Lower lobe of right lung (tissue), 2 donors: ENCODE data around the gene SSBP4. TPM values are rescaled to one million over a fixed set of nuclear protein-coding genes. Genes with fewer than 3 reads are reported as not detected.

ENCODE experiments used
- ATAC-seq, 2 donors: fragments of 200-7000 bp; cut with Tn5 transposase; one replicate each; pipeline ENCODE4 v1.9.1; 2020 to 2022; ENCODE audit warnings: mild to moderate bottlenecking in 2 of 2, moderate library complexity in 2 of 2
- DNase-seq: peaks from one replicate; pipeline ENCODE4 v3.0.0-alpha.2; 2020
- H3K27ac ChIP-seq: fragments of 200-600 bp; one replicate; pipeline ENCODE4 v1.8.0; 2022
- H3K27me3 ChIP-seq: fragments of 200-600 bp; one replicate; pipeline ENCODE4 v1.8.0; 2022; ENCODE audit warnings: low read depth
- H3K36me3 ChIP-seq: fragments of 200-600 bp; one replicate; pipeline ENCODE4 v1.8.0; 2022; ENCODE audit warnings: mild to moderate bottlenecking
- H3K4me1 ChIP-seq: fragments of 200-600 bp; one replicate; pipeline ENCODE4 v1.8.0; 2022
- H3K4me3 ChIP-seq: fragments of 200-600 bp; one replicate; pipeline ENCODE4 v1.8.0; 2022; ENCODE audit warnings: mild to moderate bottlenecking
- H3K9me3 ChIP-seq: fragments of 200-600 bp; one replicate; pipeline ENCODE4 v1.8.0; 2022
- CTCF ChIP-seq: fragments of 200-600 bp; IDR thresholded peaks from one replicate; pipeline ENCODE4 v1.8.0; 2022; ENCODE audit warnings: antibody characterized with exemption, mild to moderate bottlenecking
- intact Hi-C: fragments of 100-400 bp; cut with DNase I; formaldehyde crosslinking; loops from one replicate; pipeline ENCODE4 v1.11.0; 2022
- total RNA-seq: library from RNA; stranded (reverse); fragmentation: NEBNext Ultra II Directional; extraction: Animal tissue kit (Norgen Biotek cat#: 25700); gene quantifications from one replicate; pipeline ENCODE4 v1.2.1, GENCODE V29; 2021
- donor health status: DM: no; HTN: yes; CAD: no; lungs with severe emphysema.

The SSBP4 gene
- total RNA-seq, 1 donor from 2014 or later = 65.6 TPM

DNA sequence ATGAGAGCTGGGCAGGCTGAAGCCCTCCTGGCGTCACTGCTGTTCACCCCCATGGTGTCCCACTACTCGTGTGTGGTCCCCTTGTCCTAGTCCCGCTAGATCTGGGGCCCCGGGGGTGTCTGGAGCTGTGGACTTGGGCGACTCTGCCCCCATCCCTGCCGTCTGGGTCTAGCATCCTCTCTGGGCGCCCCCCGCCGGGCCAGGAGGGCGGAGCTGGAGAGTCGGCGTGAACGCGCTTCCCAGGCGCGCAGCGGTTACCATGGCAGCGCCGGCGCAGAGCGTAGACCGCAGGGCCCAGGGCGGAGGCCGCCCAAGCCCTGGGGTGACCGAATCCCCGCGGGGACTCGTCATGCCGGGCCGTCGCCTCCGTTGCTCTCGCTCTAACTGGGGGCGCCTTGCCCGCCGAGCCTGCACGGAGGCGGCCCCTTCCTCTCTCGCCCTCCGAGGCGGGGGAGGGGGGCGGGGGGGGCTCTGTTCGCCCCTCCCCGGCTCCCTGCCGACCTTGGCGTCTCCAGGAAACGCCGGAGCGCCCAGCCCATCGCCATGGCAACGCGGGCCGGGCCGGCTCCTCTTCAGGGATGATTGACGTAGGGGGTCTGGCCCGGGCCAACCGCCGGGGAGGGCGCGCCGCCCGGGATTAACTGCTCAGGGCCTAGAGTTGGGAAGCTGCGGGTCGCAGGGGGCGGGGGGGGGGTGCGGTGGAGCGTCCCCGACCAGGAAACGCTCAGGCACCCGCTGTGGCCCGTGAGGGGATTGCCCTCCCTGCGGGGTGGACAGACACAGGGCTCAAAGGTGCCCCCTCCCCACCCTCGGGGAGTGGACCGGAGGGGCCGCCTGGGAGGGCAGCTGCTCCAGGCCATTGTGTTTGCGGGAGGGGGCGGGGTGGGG, 9.8 kb downstream of the SSBP4 start:
- H3K36me3 ChIP-seq = peaks cover 6% of the 10 kb centered on the region
- peak overlapping the region; percentile 50 for H3K4me3 ChIP-seq
- no peaks in the 10 kb centered on the region for H3K9me3 ChIP-seq
- TF ChIP-seq CTCF = no peak
- H3K27me3 ChIP-seq = no peaks in the 10 kb centered on the region
- peaks cover 47% of the 10 kb centered on the region for H3K4me1 ChIP-seq
- intact Hi-C loops = no loop called here
- DNase-seq (peak; percentile 86), ATAC-seq (peak; percentile 76 to 79)
- H3K27ac ChIP-seq = peak overlapping the region; percentile 68

- intact Hi-C loops = no loop called here
- Histone ChIP-seq H3K27me3 (no peaks in the 10 kb centered on the region), H3K4me3 (peak overlapping the region; percentile 50), H3K4me1 (peaks cover 51% of the 10 kb centered on the region), H3K9me3 (no peaks in the 10 kb centered on the region), H3K27ac (peak overlapping the region; percentile 68), H3K36me3 (peaks cover 6% of the 10 kb centered on the region)
- no peak for TF ChIP-seq CTCF
- no peak for ATAC-seq
- no peak for DNase-seq
These were observed 10.7 kb downstream of the SSBP4 start for GRCh38 chr19:18429717-18430416.

GRCh38 chr19:18430417-18431144, 11.4 kb downstream of the SSBP4 start:
- Histone ChIP-seq H3K27ac (no peak overlapping the region), H3K4me3 (no peak overlapping the region), H3K4me1 (peaks cover 44% of the 10 kb centered on the region), H3K27me3 (no peaks in the 10 kb centered on the region), H3K9me3 (no peaks in the 10 kb centered on the region), H3K36me3 (peaks cover 13% of the 10 kb centered on the region)
- no peak for TF ChIP-seq CTCF
- DNase-seq = no peak
- no peak for ATAC-seq
- intact Hi-C loops = no loop called here

DNA sequence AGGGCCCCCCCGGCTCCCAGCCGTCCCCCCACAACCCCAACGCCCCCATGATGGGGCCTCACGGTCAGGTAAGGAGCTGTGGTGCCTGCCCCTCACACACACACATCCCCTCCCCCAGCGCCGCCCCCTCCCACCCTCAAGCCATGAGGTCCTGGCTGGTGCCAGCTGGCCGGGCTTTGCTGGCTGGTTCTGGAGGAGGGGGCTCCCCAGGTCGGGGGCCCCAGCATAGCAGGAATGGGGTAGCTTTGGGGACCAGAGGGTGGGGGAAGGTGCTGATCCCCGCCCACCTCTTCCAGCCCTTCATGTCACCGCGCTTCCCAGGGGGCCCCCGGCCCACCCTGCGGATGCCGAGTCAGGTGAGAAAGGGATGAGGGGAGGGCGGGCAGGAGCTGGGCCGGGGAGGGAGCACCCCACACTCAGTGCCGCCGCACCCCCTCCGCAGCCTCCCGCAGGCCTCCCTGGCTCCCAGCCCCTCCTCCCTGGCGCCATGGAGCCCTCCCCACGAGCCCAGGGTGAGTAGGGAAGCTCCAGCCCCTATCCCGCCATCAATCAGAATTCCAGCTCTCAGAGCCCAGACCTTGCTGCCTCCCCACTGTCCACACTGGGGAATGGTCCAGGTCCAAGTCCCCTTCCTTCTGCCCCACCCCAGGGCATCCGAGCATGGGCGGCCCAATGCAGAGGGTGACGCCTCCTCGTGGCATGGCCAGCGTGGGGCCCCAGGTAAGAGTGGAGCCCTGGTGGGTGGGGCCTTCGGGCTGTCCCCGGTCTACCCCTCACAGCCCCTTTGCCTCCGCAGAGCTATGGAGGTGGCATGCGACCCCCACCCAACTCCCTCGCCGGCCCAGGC, 12.4 kb downstream of the SSBP4 start:
- Histone ChIP-seq H3K27me3 (no peaks in the 10 kb centered on the region), H3K27ac (no peak overlapping the region), H3K4me3 (no peak overlapping the region), H3K4me1 (peaks cover 42% of the 10 kb centered on the region), H3K36me3 (peaks cover 19% of the 10 kb centered on the region), H3K9me3 (no peaks in the 10 kb centered on the region)
- TF ChIP-seq CTCF = no peak
- DNase-seq (no peak), ATAC-seq (no peak)
- intact Hi-C loops = no loop called here
